ENCODE data around the gene TEF.

The TEF gene

GRCh38 chr22:41447435-41448188, 65.9 kb downstream of the TEF start:
- Histone ChIP-seq H3K27ac (replicated peaks; ENCODE audit: low read length) (peak overlapping the region; percentile 97), H3K36me3 (replicated peaks in 1 of 2; ENCODE audit: control insufficient read depth in 2 of 2, insufficient read depth in 2 of 2, low read length in 2 of 2) (peaks cover 6 to 14% of the 10 kb centered on the region in 2 donors), H3K4me2 (ENCODE audit: insufficient read depth, low read length, poor library complexity, severe bottlenecking) (peak overlapping the region; percentile 100), H2BK15ac (ENCODE audit: low read length) (peak overlapping the region; percentile 81), H3K18ac (ENCODE audit: low read length) (peak overlapping the region; percentile 98), H3K4me3 (ENCODE audit: low read length in 2 of 2) (peak overlapping the region; percentile 85 to 87), H3K9me3 (replicated peaks in 1 of 2; ENCODE audit: control insufficient read depth in 2 of 2, insufficient read depth in 1 of 2, low read depth in 1 of 2, low read length in 2 of 2) (no peaks in the 10 kb centered on the region), H3K9ac (ENCODE audit: low read depth, low read length, poor library complexity) (peak overlapping the region; percentile 99), H3K23ac (ENCODE audit: low read depth, low read length, poor library complexity) (peak overlapping the region; percentile 100), H2BK5ac (ENCODE audit: low read length) (peak overlapping the region; percentile 100), H3K14ac (ENCODE audit: low read length) (peak overlapping the region; percentile 86), H2AK5ac (ENCODE audit: low read depth, low read length) (peak overlapping the region; percentile 98), H2BK12ac (ENCODE audit: low read length) (peak overlapping the region; percentile 92), H3K4ac (ENCODE audit: low read length) (peak overlapping the region; percentile 90), H4K8ac (ENCODE audit: low read depth, low read length) (peak overlapping the region; percentile 89), H2BK120ac (ENCODE audit: low read depth, low read length) (peak overlapping the region; percentile 97), H4K91ac (ENCODE audit: low read depth, low read length, poor library complexity) (peak overlapping the region; percentile 98), H3K79me1 (ENCODE audit: low read depth, low read length) (peaks cover 3% of the 10 kb centered on the region), H3K27me3 (ENCODE audit: control insufficient read depth in 3 of 3, insufficient read depth in 3 of 3, low read depth in 1 of 3, low read length in 3 of 3) (no peaks in the 10 kb centered on the region), H3K4me1 (ENCODE audit: control insufficient read depth in 2 of 2, insufficient read depth in 1 of 2, low read depth in 1 of 2, low read length in 2 of 2) (peaks cover 5 to 11% of the 10 kb centered on the region in 2 donors), H2AFZ (ENCODE audit: low read length) (peak overlapping the region; percentile 71)
- no CpG with 5 or more reads among the region's 63 CpGs for WGBS, 2 donors (ENCODE audit: extremely low coverage in 2 of 2, insufficient read length in 2 of 2, insufficient replicate concordance in 1 of 2)
- peak; percentile 75 for DNase-seq (ENCODE audit: low spot score)

- Histone ChIP-seq H3K27me3 (ENCODE audit: control insufficient read depth in 3 of 3, insufficient read depth in 3 of 3, low read depth in 1 of 3, low read length in 3 of 3) (no peaks in the 10 kb centered on the region), H3K4ac (ENCODE audit: low read length) (peak overlapping the region; percentile 90), H4K8ac (ENCODE audit: low read depth, low read length) (no peak overlapping the region), H4K91ac (ENCODE audit: low read depth, low read length, poor library complexity) (peak overlapping the region; percentile 22), H3K9me3 (replicated peaks in 1 of 2; ENCODE audit: control insufficient read depth in 2 of 2, insufficient read depth in 1 of 2, low read depth in 1 of 2, low read length in 2 of 2) (no peaks in the 10 kb centered on the region), H3K4me2 (ENCODE audit: insufficient read depth, low read length, poor library complexity, severe bottlenecking) (peak overlapping the region; percentile 100), H2AFZ (ENCODE audit: low read length) (peak overlapping the region; percentile 71), H2BK12ac (ENCODE audit: low read length) (peak overlapping the region; percentile 92), H2AK5ac (ENCODE audit: low read depth, low read length) (peak overlapping the region; percentile 98), H3K23ac (ENCODE audit: low read depth, low read length, poor library complexity) (peak overlapping the region; percentile 91), H2BK15ac (ENCODE audit: low read length) (peak overlapping the region; percentile 53), H3K27ac (replicated peaks; ENCODE audit: low read length) (peak overlapping the region; percentile 97), H3K4me3 (ENCODE audit: low read length in 2 of 2) (peak overlapping the region; percentile 85 to 87), H2BK120ac (ENCODE audit: low read depth, low read length) (peak overlapping the region; percentile 97), H3K4me1 (ENCODE audit: control insufficient read depth in 2 of 2, insufficient read depth in 1 of 2, low read depth in 1 of 2, low read length in 2 of 2) (peaks cover 5 to 11% of the 10 kb centered on the region in 2 donors), H3K9ac (ENCODE audit: low read depth, low read length, poor library complexity) (peak overlapping the region; percentile 99), H2BK5ac (ENCODE audit: low read length) (peak overlapping the region; percentile 100), H3K36me3 (replicated peaks in 1 of 2; ENCODE audit: control insufficient read depth in 2 of 2, insufficient read depth in 2 of 2, low read length in 2 of 2) (peaks cover 2 to 9% of the 10 kb centered on the region in 2 donors), H3K14ac (ENCODE audit: low read length) (peak overlapping the region; percentile 86), H3K79me1 (ENCODE audit: low read depth, low read length) (no peaks in the 10 kb centered on the region), H3K18ac (ENCODE audit: low read length) (peak overlapping the region; percentile 98)
- no CpG with 5 or more reads among the region's 28 CpGs for WGBS, 2 donors (ENCODE audit: extremely low coverage in 2 of 2, insufficient read length in 2 of 2, insufficient replicate concordance in 1 of 2)
- peak; percentile 99 for DNase-seq (ENCODE audit: low spot score)
These were observed 66.6 kb downstream of the TEF start for GRCh38 chr22:41448189-41448808.

Small RNA genes within 50 kb of the gene (small RNA-seq; reads per million reads assigned to genes)
- gene RNU6-495P (ENCODE audit: insufficient read depth), result 2.4 reads per million

Measured in neuronal stem cell (in vitro differentiated cells).